Measurements from ENCODE around the gene TPSG1.

DNA sequence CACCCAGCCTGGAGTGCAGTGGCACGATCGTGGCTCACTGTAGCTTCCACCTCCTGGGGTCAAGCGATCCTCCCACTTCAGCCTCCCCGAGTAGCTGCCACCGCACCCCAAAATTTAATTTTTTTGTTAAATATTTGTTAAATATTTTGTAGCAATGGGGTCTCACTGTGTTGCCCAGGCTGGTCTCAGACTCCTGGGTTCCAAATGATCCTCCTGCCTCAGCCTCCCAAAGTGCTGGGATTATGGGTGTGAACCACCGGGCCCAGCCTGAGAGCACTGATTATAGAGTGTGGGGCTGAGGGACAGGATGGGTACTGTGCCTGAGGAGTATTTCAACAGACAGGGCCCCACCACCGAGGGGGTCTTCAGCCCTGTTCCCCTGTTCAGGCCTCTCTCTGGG, 35.6 kb downstream of the TPSG1 start:
- no peak for TF ChIP-seq EZH2 (IDR thresholded peaks at IDR 0.05; ENCODE audit: borderline replicate concordance, low read length)
- TF ChIP-seq, protein P1, sequence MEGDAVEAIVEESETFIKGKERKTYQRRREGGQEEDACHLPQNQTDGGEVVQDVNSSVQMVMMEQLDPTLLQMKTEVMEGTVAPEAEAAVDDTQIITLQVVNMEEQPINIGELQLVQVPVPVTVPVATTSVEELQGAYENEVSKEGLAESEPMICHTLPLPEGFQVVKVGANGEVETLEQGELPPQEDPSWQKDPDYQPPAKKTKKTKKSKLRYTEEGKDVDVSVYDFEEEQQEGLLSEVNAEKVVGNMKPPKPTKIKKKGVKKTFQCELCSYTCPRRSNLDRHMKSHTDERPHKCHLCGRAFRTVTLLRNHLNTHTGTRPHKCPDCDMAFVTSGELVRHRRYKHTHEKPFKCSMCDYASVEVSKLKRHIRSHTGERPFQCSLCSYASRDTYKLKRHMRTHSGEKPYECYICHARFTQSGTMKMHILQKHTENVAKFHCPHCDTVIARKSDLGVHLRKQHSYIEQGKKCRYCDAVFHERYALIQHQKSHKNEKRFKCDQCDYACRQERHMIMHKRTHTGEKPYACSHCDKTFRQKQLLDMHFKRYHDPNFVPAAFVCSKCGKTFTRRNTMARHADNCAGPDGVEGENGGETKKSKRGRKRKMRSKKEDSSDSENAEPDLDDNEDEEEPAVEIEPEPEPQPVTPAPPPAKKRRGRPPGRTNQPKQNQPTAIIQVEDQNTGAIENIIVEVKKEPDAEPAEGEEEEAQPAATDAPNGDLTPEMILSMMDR (conservative IDR thresholded peaks at IDR 0.05 in 1 of 2, IDR thresholded peaks at IDR 0.05 in 1 of 2; ENCODE audit: extremely low read depth in 1 of 2, insufficient read depth in 1 of 2, low read depth in 1 of 2, low read length in 2 of 2), result no peak

Measured in mammary epithelial cell (primary cell).